Measurements from ENCODE around the gene LEFTY1.

Gene LEFTY1

GRCh38 chr1:225859151-225859550 lies 29.8 kb downstream of the LEFTY1 start:
- H3K27me3 ChIP-seq (ENCODE audit: insufficient read depth, poor library complexity, severe bottlenecking) = no peaks in the 10 kb centered on the region
- DNase-seq (ENCODE audit: low read depth in 1 of 2, low spot score in 1 of 2) = no peak
- TF ChIP-seq CTCF (IDR thresholded peaks at IDR 0.05; ENCODE audit: insufficient read depth, low read length) (no peak), GABPA (IDR thresholded peaks at IDR 0.05; ENCODE audit: low read depth) (no peak), SPI1 (IDR thresholded peaks at IDR 0.05; ENCODE audit: borderline replicate concordance, low read depth) (no peak), POLR2AphosphoS5 (IDR thresholded peaks at IDR 0.05; ENCODE audit: low read depth) (no peak), REST (IDR thresholded peaks at IDR 0.05; ENCODE audit: insufficient replicate concordance, low read depth) (no peak)
- no peak overlapping the region for H3K27ac ChIP-seq (replicated peaks)
- no peak overlapping the region for H3K4me3 ChIP-seq (replicated peaks; ENCODE audit: insufficient read depth, low read length)

- no peak overlapping the region for H3K27ac ChIP-seq (replicated peaks)
- no peak for TF ChIP-seq GABPA (IDR thresholded peaks at IDR 0.05; ENCODE audit: low read depth)
- no peak for TF ChIP-seq POLR2AphosphoS5 (IDR thresholded peaks at IDR 0.05; ENCODE audit: low read depth)
- no peak for TF ChIP-seq SPI1 (IDR thresholded peaks at IDR 0.05; ENCODE audit: borderline replicate concordance, low read depth)
- no peak for TF ChIP-seq REST (IDR thresholded peaks at IDR 0.05; ENCODE audit: insufficient replicate concordance, low read depth)
- no peak for TF ChIP-seq CTCF (IDR thresholded peaks at IDR 0.05; ENCODE audit: insufficient read depth, low read length)
These were observed 31.7 kb downstream of the LEFTY1 start for GRCh38 chr1:225857256-225857655.

GRCh38 chr1:225855503-225856300 lies 33.2 kb downstream of the LEFTY1 start:
- no peak overlapping the region for H3K4me3 ChIP-seq (replicated peaks; ENCODE audit: insufficient read depth, low read length)
- no peak overlapping the region for H3K27ac ChIP-seq (replicated peaks)
- H3K27me3 ChIP-seq (ENCODE audit: insufficient read depth, poor library complexity, severe bottlenecking) = no peaks in the 10 kb centered on the region
- TF ChIP-seq GABPA (IDR thresholded peaks at IDR 0.05; ENCODE audit: low read depth) = no peak
- TF ChIP-seq POLR2AphosphoS5 (IDR thresholded peaks at IDR 0.05; ENCODE audit: low read depth) = no peak
- no peak for TF ChIP-seq REST (IDR thresholded peaks at IDR 0.05; ENCODE audit: insufficient replicate concordance, low read depth)
- TF ChIP-seq CTCF (IDR thresholded peaks at IDR 0.05; ENCODE audit: insufficient read depth, low read length) = no peak
- no peak for TF ChIP-seq SPI1 (IDR thresholded peaks at IDR 0.05; ENCODE audit: borderline replicate concordance, low read depth)
- no peak for DNase-seq (ENCODE audit: low read depth in 1 of 2, low spot score in 1 of 2)

More at GRCh38 chr1:225857256-225857655, 31.7 kb downstream of the LEFTY1 start:
- H3K27me3 ChIP-seq (ENCODE audit: insufficient read depth, poor library complexity, severe bottlenecking) = no peaks in the 10 kb centered on the region
- DNase-seq (ENCODE audit: low read depth in 1 of 2, low spot score in 1 of 2) = no peak
- H3K4me3 ChIP-seq (replicated peaks; ENCODE audit: insufficient read depth, low read length) = no peak overlapping the region
